Measurements from ENCODE around the gene TMEM17. TPM values are rescaled to one million over a fixed set of nuclear protein-coding genes. Genes with fewer than 3 reads are reported as not detected.

The TMEM17 gene
- total RNA-seq, 4 donors from 2014 or later, result 1.0 to 3.1 TPM; not detected in 2

GRCh38 chr2:62489162-62489561 lies 16.8 kb downstream of the TMEM17 start:
- Histone ChIP-seq H3K9me3 (no peaks in the 10 kb centered on the region), H3K27me3 (no peaks in the 10 kb centered on the region), H3K36me3 (no peaks in the 10 kb centered on the region), H3K4me1 (no peaks in the 10 kb centered on the region), H3K27ac (peak overlapping the region; percentile 22 to 33), H3K4me3 (no peak overlapping the region)
- intact Hi-C loops (cut with DNase I; ENCODE audit: low total_unique reads), result no loop called here
- no peak for DNase-seq
- TF ChIP-seq CTCF (IDR thresholded peaks at IDR 0.05), result no peak
- no peak for TF ChIP-seq POLR2A (IDR thresholded peaks at IDR 0.05)

- DNase-seq, result no peak
- no peak overlapping the region for H3K4me3 ChIP-seq
- no peaks in the 10 kb centered on the region for H3K9me3 ChIP-seq
- H3K36me3 ChIP-seq, result no peaks in the 10 kb centered on the region
- intact Hi-C loops (cut with DNase I; ENCODE audit: low total_unique reads), result no loop called here
- no peak for TF ChIP-seq CTCF (IDR thresholded peaks at IDR 0.05)
- no peak for TF ChIP-seq POLR2A (IDR thresholded peaks at IDR 0.05)
- no peaks in the 10 kb centered on the region for H3K4me1 ChIP-seq
- H3K27me3 ChIP-seq, result no peaks in the 10 kb centered on the region
- H3K27ac ChIP-seq, result peak overlapping the region; percentile 16 to 40
These were observed 19.6 kb downstream of the TMEM17 start for GRCh38 chr2:62486439-62486765.

- H3K4me3 ChIP-seq, result no peak overlapping the region
- no peak for DNase-seq
- no peak for TF ChIP-seq POLR2A (IDR thresholded peaks at IDR 0.05)
- no peak for TF ChIP-seq CTCF (IDR thresholded peaks at IDR 0.05)
- H3K9me3 ChIP-seq, result no peaks in the 10 kb centered on the region
- peak overlapping the region; percentile 16 to 40 for H3K27ac ChIP-seq
- intact Hi-C loops (cut with DNase I; ENCODE audit: low total_unique reads), result no loop called here
- no peaks in the 10 kb centered on the region for H3K36me3 ChIP-seq
- H3K27me3 ChIP-seq, result no peaks in the 10 kb centered on the region
- no peaks in the 10 kb centered on the region for H3K4me1 ChIP-seq
These were observed 20.1 kb downstream of the TMEM17 start for GRCh38 chr2:62485761-62486438.

GRCh38 chr2:62482558-62483352 lies 23.2 kb downstream of the TMEM17 start:
- Histone ChIP-seq H3K27me3 (no peaks in the 10 kb centered on the region), H3K36me3 (no peaks in the 10 kb centered on the region), H3K4me1 (no peaks in the 10 kb centered on the region), H3K9me3 (no peaks in the 10 kb centered on the region), H3K4me3 (no peak overlapping the region), H3K27ac (no peak overlapping the region)
- intact Hi-C loops (cut with DNase I; ENCODE audit: low total_unique reads), result no loop called here
- TF ChIP-seq CTCF (IDR thresholded peaks at IDR 0.05), result no peak
- no peak for TF ChIP-seq POLR2A (IDR thresholded peaks at IDR 0.05)
- DNase-seq, result no peak

GRCh38 chr2:62479917-62480316 lies 26.1 kb downstream of the TMEM17 start:
- H3K9me3 ChIP-seq, result no peaks in the 10 kb centered on the region
- no peaks in the 10 kb centered on the region for H3K27me3 ChIP-seq
- peaks cover 3 to 13% of the 10 kb centered on the region in 2 donors for H3K4me1 ChIP-seq
- no peak for DNase-seq
- no peaks in the 10 kb centered on the region for H3K36me3 ChIP-seq
- intact Hi-C loops (cut with DNase I; ENCODE audit: low total_unique reads), result no loop called here
- H3K27ac ChIP-seq, result no peak overlapping the region
- TF ChIP-seq CTCF (IDR thresholded peaks at IDR 0.05) (no peak), POLR2A (IDR thresholded peaks at IDR 0.05) (no peak)
- H3K4me3 ChIP-seq, result no peak overlapping the region
